Measurements from ENCODE around the gene SIGLEC10.

- TF ChIP-seq MXI1 (IDR thresholded peaks at IDR 0.05; ENCODE audit: borderline replicate concordance, low read depth, low read length): no peak
- TF ChIP-seq USF2 (IDR thresholded peaks at IDR 0.05; ENCODE audit: low read depth, low read length): no peak
- TF ChIP-seq BHLHE40 (IDR thresholded peaks at IDR 0.05; ENCODE audit: low read depth, low read length): no peak
- TF ChIP-seq CTCF (conservative IDR thresholded peaks at IDR 0.05; ENCODE audit: low read depth, low read length): no peak
- TF ChIP-seq RFX5 (IDR thresholded peaks at IDR 0.05; ENCODE audit: low read depth, low read length): no peak
- TF ChIP-seq NFE2L2 (IDR thresholded peaks at IDR 0.05; ENCODE audit: low read depth, low read length): no peak
- TF ChIP-seq RCOR1 (IDR thresholded peaks at IDR 0.05; ENCODE audit: insufficient replicate concordance, low read length): no peak
- TF ChIP-seq CHD1 (IDR thresholded peaks at IDR 0.05; ENCODE audit: low read depth, low read length): no peak
- TF ChIP-seq RAD21 (IDR thresholded peaks at IDR 0.05; ENCODE audit: low read length): no peak
- no peak for TF ChIP-seq POLR2A (IDR thresholded peaks at IDR 0.05; ENCODE audit: low read depth, low read length)
These were observed 37.1 kb downstream of the SIGLEC10 start for GRCh38 chr19:51380379-51380778.

Measured in IMR-90 (cell line).